Stimulated activated CD8-positive, alpha-beta memory T cell treated with anti-CD3 and anti-CD28 coated beads, Interleukin-2, amount 100 ng/mL, for 48 hours (primary cell): ENCODE data around the gene PTPRE.

Experiments
- DNase-seq, 2 donors: peaks; one replicate each; pipeline ENCODE4 v3.0.0-alpha.2; 2020; ENCODE audit warnings: low read depth in 2 of 2

PTPRE gene

GRCh38 chr10:128071417-128071782 is 164.5 kb downstream of the PTPRE start:
- no peak for DNase-seq

- DNase-seq, result no peak
These were observed 165.1 kb downstream of the PTPRE start for GRCh38 chr10:128072046-128072445.

GRCh38 chr10:128072941-128073645 is 166.2 kb downstream of the PTPRE start:
- no peak for DNase-seq

GRCh38 chr10:128073890-128074289 is 167.0 kb downstream of the PTPRE start:
- no peak for DNase-seq

GRCh38 chr10:128074589-128074988 is 167.7 kb downstream of the PTPRE start:
- DNase-seq, result no peak

- no peak for DNase-seq
These were observed 170.4 kb downstream of the PTPRE start for GRCh38 chr10:128077155-128077875.

- no peak for DNase-seq
These were observed 171.4 kb downstream of the PTPRE start for GRCh38 chr10:128078136-128078969.

- DNase-seq, result no peak
These were observed 173.3 kb downstream of the PTPRE start for GRCh38 chr10:128080231-128080630.

- DNase-seq, result no peak
These were observed 173.7 kb downstream of the PTPRE start for GRCh38 chr10:128080641-128081040.

- no peak for DNase-seq
These were observed 174.3 kb downstream of the PTPRE start for GRCh38 chr10:128081222-128081621.

GRCh38 chr10:128081720-128082119 is 174.8 kb downstream of the PTPRE start:
- no peak for DNase-seq

GRCh38 chr10:128083191-128083895 is 176.4 kb downstream of the PTPRE start:
- no peak for DNase-seq

- DNase-seq, result no peak
These were observed 177.5 kb downstream of the PTPRE start for GRCh38 chr10:128084364-128084763.

- no peak for DNase-seq
These were observed 178.1 kb downstream of the PTPRE start for GRCh38 chr10:128084991-128085390.

GRCh38 chr10:128086003-128086863 is 179.3 kb downstream of the PTPRE start:
- DNase-seq, result no peak

- DNase-seq, result no peak
These were observed 180.4 kb downstream of the PTPRE start for GRCh38 chr10:128087146-128087883.

GRCh38 chr10:128087884-128088709 is 181.2 kb downstream of the PTPRE start:
- no peak for DNase-seq

- no peak for DNase-seq
These were observed 184.8 kb downstream of the PTPRE start for GRCh38 chr10:128091636-128092210.

GRCh38 chr10:128092454-128092853 is 185.6 kb downstream of the PTPRE start:
- DNase-seq, result no peak
